Panc1 (cell line): Measurements from ENCODE around the gene ZNF654. TPM values are rescaled to one million over a fixed set of nuclear protein-coding genes. Genes with fewer than 3 reads are reported as not detected.

Source experiments
- ATAC-seq: fragments of 200-7000 bp; cut with Tn5 transposase; 2 replicates; pipeline ENCODE4 v1.9.1; 2020; ENCODE audit warnings: mild to moderate bottlenecking, moderate library complexity
- BruUV-seq: library from RNA; stranded (reverse); fragments of 400-500 nt; replicated peaks from 2 replicates; lab custom pipeline; 2021; lab: Mats Ljungman, UMichigan
- CTCF ChIA-PET: fragments of 300-600 bp; sonication (Branson Sonifier 250); formaldehyde crosslinking; loops from one replicate; lab custom pipeline; 2022; ENCODE audit warnings: antibody characterized with exemption; lab: Charles Lee
- POLR2A ChIA-PET: fragments of 300-600 bp; sonication (Branson Sonifier 250); formaldehyde crosslinking; loops from one replicate; lab custom pipeline; 2022; ENCODE audit warnings: antibody characterized with exemption; lab: Charles Lee
- DNase-seq: peaks from one replicate; pipeline ENCODE4 v3.0.0-alpha.2; 2010; ENCODE audit warnings: low read depth, low spot score
- H3K27ac ChIP-seq: 2 replicates; pipeline ENCODE4 v1.5.1; 2011; ENCODE audit warnings: mild to moderate bottlenecking, low read length, inconsistent platforms
- H3K27me3 ChIP-seq: fragments of 200-500 bp; sonication (Bioruptor generic); 2 replicates; pipeline ENCODE4 v1.6.0; 2014; ENCODE audit warnings: low read length, inconsistent platforms; ENCODE audit not compliant: control insufficient read depth, insufficient read depth
- H3K36me3 ChIP-seq: fragments of 200-500 bp; sonication (Bioruptor generic); 2 replicates; pipeline ENCODE4 v1.5.1; 2014; ENCODE audit warnings: inconsistent platforms, mild to moderate bottlenecking, low read length, moderate library complexity; ENCODE audit not compliant: control insufficient read depth, insufficient read depth
- H3K4me1 ChIP-seq: 2 replicates; pipeline ENCODE4 v1.5.1; 2011; ENCODE audit warnings: inconsistent platforms, mild to moderate bottlenecking, low read length, moderate library complexity; ENCODE audit not compliant: control insufficient read depth, insufficient read depth
- H3K4me3 ChIP-seq, 2 experiments: 2 replicates each; pipeline ENCODE4 v1.5.1; 2011 to 2012; ENCODE audit warnings: low read depth in 2 of 2, low read length in 2 of 2, mild to moderate bottlenecking in 2 of 2, inconsistent platforms in 1 of 2, moderate library complexity in 1 of 2
- H3K9me3 ChIP-seq: fragments of 200-500 bp; sonication (Bioruptor generic); 2 replicates; pipeline ENCODE4 v1.5.1; 2014; ENCODE audit warnings: low read depth, mild to moderate bottlenecking, inconsistent platforms, low read length, moderate library complexity; ENCODE audit not compliant: control insufficient read depth, insufficient read depth
- CTCF ChIP-seq: fragments of 450-650 bp; IDR thresholded peaks from 2 replicates; pipeline ENCODE4 v1.5.1; 2017; ENCODE audit warnings: mild to moderate bottlenecking
- POLR2AphosphoS5 ChIP-seq: IDR thresholded peaks from 2 replicates; pipeline ENCODE4 v1.6.1; 2012; ENCODE audit warnings: mild to moderate bottlenecking, low read depth, low read length, moderate library complexity
- REST ChIP-seq, 2 experiments: IDR thresholded peaks; 2 replicates each; pipeline ENCODE4 v1.6.1; 2011 to 2012; ENCODE audit warnings: low read depth in 2 of 2, control low read depth in 1 of 2, low read length in 1 of 2, mild to moderate bottlenecking in 1 of 2, moderate library complexity in 1 of 2; ENCODE audit not compliant: insufficient read depth in 1 of 2
- SIN3A ChIP-seq: IDR thresholded peaks from 2 replicates; pipeline ENCODE4 v1.6.1; 2012; ENCODE audit warnings: low read depth, mild to moderate bottlenecking, low read length, moderate library complexity, borderline replicate concordance; ENCODE audit not compliant: insufficient read depth
- TCF7L2 ChIP-seq: IDR thresholded peaks from 2 replicates; pipeline ENCODE4 v1.6.1; 2011; ENCODE audit warnings: mild to moderate bottlenecking, low read depth, low read length, inconsistent platforms
- in situ Hi-C: cut with HindIII; loops from 2 replicates; pipeline ENCODE4 v1.10.0; 2016; ENCODE audit warnings: low sequenced_read_pairs, low pct_unique_long_range_greater_than_20kb
- intact Hi-C: fragments of 100-400 bp; cut with micrococcal nuclease; formaldehyde crosslinking; loops from one replicate; pipeline ENCODE4 v1.10.0; 2022; ENCODE audit not compliant: unreplicated experiment
- total RNA-seq: library from RNA; stranded (reverse); gene quantifications from one replicate; pipeline ENCODE4 v1.2.1, GENCODE V29; 2021; ENCODE audit not compliant: unreplicated experiment

Gene ZNF654
- total RNA-seq, 1 experiment from 2014 or later, result 10.0 TPM

- CTCF ChIA-PET, result no interaction called here
- H3K27me3 ChIP-seq, result no peaks in the 10 kb centered on the region
- DNase-seq (no peak), ATAC-seq (no peak; the same call in 1 of the 2 replicates)
- no peaks in the 10 kb centered on the region for H3K4me1 ChIP-seq
- BruUV-seq, result no TSS peak
- intact Hi-C loops, result no loop called here
- TF ChIP-seq POLR2AphosphoS5 (no peak), REST (IDR thresholded peaks at IDR 0.05; ENCODE audit: insufficient read depth in 1 of 2, low read depth in 2 of 2, low read length in 1 of 2) (no peak), TCF7L2 (no peak)
- H3K36me3 ChIP-seq, result no peaks in the 10 kb centered on the region
- in situ Hi-C loops, result no loop called here
- H3K27ac ChIP-seq, result peak overlapping the region; percentile 74
- H3K4me3 ChIP-seq, result peak overlapping the region; percentile 37 to 65
- no peaks in the 10 kb centered on the region for H3K9me3 ChIP-seq
- POLR2A ChIA-PET, result no interaction called here
These were observed 26.8 kb upstream of the ZNF654 start for GRCh38 chr3:88032245-88032644.

GRCh38 chr3:88033079-88033478 lies 26.0 kb upstream of the ZNF654 start:
- Histone ChIP-seq H3K4me3 (no peak overlapping the region), H3K27me3 (no peaks in the 10 kb centered on the region), H3K27ac (no peak overlapping the region), H3K4me1 (no peaks in the 10 kb centered on the region), H3K36me3 (no peaks in the 10 kb centered on the region), H3K9me3 (no peaks in the 10 kb centered on the region)
- BruUV-seq, result no TSS peak
- DNase-seq (no peak), ATAC-seq (no peak)
- no peak for TF ChIP-seq CTCF
- TF ChIP-seq REST (IDR thresholded peaks at IDR 0.05; ENCODE audit: insufficient read depth in 1 of 2, low read depth in 2 of 2, low read length in 1 of 2), result no peak
- TF ChIP-seq POLR2AphosphoS5, result no peak
- TF ChIP-seq SIN3A, result no peak
- TF ChIP-seq TCF7L2, result no peak
- ChIA-PET POLR2A (no interaction called here), CTCF (no interaction called here)
- in situ Hi-C loops (no loop called here), intact Hi-C loops (no loop called here)
